ENCODE results near the gene MRM3.
"Not testable (repeated sequence)": the region's sequence is repeated elsewhere in the genome, so short reads cannot be mapped to it uniquely, and the experiment has no call there.

MRM3 gene

DNA sequence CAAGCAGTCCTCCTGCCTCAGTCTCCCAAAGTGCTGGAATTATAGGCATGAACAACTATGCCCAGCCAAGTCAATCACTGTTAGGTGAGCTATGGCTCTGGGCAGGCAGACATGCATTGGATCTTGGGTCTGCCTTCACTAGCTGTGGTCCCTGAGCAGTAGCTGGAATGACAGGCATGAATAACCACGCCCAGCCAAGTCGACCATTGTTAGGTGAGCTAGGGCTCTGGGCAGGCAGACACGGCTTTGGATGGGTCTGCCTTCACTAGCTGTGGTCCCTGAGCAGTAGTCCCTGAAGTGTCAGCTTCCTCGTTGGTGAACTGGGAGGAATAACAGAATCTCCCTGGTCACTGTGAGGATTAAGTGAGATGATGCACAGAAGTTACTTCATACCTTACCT is 6.4 kb downstream of the MRM3 start:
- Histone ChIP-seq H3K27me3 (ENCODE audit: insufficient read depth, poor library complexity, severe bottlenecking) (no peaks in the 10 kb centered on the region), H3K27ac (replicated peaks) (no peak overlapping the region), H3K4me3 (replicated peaks; ENCODE audit: insufficient read depth, low read length) (no peak overlapping the region)
- DNase-seq (ENCODE audit: low read depth in 1 of 2, low spot score in 1 of 2), result no peak
- TF ChIP-seq POLR2AphosphoS5 (IDR thresholded peaks at IDR 0.05; ENCODE audit: low read depth) (no peak), CTCF (IDR thresholded peaks at IDR 0.05; ENCODE audit: insufficient read depth, low read length) (no peak), GABPA (IDR thresholded peaks at IDR 0.05; ENCODE audit: low read depth) (no peak), SPI1 (IDR thresholded peaks at IDR 0.05; ENCODE audit: borderline replicate concordance, low read depth) (no peak)
- TF ChIP-seq, protein P1, sequence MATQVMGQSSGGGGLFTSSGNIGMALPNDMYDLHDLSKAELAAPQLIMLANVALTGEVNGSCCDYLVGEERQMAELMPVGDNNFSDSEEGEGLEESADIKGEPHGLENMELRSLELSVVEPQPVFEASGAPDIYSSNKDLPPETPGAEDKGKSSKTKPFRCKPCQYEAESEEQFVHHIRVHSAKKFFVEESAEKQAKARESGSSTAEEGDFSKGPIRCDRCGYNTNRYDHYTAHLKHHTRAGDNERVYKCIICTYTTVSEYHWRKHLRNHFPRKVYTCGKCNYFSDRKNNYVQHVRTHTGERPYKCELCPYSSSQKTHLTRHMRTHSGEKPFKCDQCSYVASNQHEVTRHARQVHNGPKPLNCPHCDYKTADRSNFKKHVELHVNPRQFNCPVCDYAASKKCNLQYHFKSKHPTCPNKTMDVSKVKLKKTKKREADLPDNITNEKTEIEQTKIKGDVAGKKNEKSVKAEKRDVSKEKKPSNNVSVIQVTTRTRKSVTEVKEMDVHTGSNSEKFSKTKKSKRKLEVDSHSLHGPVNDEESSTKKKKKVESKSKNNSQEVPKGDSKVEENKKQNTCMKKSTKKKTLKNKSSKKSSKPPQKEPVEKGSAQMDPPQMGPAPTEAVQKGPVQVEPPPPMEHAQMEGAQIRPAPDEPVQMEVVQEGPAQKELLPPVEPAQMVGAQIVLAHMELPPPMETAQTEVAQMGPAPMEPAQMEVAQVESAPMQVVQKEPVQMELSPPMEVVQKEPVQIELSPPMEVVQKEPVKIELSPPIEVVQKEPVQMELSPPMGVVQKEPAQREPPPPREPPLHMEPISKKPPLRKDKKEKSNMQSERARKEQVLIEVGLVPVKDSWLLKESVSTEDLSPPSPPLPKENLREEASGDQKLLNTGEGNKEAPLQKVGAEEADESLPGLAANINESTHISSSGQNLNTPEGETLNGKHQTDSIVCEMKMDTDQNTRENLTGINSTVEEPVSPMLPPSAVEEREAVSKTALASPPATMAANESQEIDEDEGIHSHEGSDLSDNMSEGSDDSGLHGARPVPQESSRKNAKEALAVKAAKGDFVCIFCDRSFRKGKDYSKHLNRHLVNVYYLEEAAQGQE (IDR thresholded peaks at IDR 0.05; ENCODE audit: insufficient replicate concordance, low read depth), result no peak

GRCh38 chr17:789160-789840 is 7.1 kb downstream of the MRM3 start:
- no peak overlapping the region for H3K4me3 ChIP-seq (replicated peaks; ENCODE audit: insufficient read depth, low read length)

GRCh38 chr17:789931-790873 is 8.0 kb downstream of the MRM3 start:
- H3K4me3 ChIP-seq (replicated peaks; ENCODE audit: insufficient read depth, low read length); DNase-seq (ENCODE audit: low read depth in 1 of 2, low spot score in 1 of 2); H3K27me3 ChIP-seq (ENCODE audit: insufficient read depth, poor library complexity, severe bottlenecking); H3K27ac ChIP-seq (replicated peaks): not testable (repeated sequence)

More at GRCh38 chr17:789160-789840, 7.1 kb downstream of the MRM3 start:
- no peak overlapping the region for H3K27ac ChIP-seq (replicated peaks)
- H3K27me3 ChIP-seq (ENCODE audit: insufficient read depth, poor library complexity, severe bottlenecking), result no peaks in the 10 kb centered on the region
- TF ChIP-seq SPI1 (IDR thresholded peaks at IDR 0.05; ENCODE audit: borderline replicate concordance, low read depth) (no peak), GABPA (IDR thresholded peaks at IDR 0.05; ENCODE audit: low read depth) (no peak), POLR2AphosphoS5 (IDR thresholded peaks at IDR 0.05; ENCODE audit: low read depth) (no peak), CTCF (IDR thresholded peaks at IDR 0.05; ENCODE audit: insufficient read depth, low read length) (no peak)
- TF ChIP-seq, protein P1 (IDR thresholded peaks at IDR 0.05; ENCODE audit: insufficient replicate concordance, low read depth), result no peak
- DNase-seq (ENCODE audit: low read depth in 1 of 2, low spot score in 1 of 2), result no peak

DNA sequence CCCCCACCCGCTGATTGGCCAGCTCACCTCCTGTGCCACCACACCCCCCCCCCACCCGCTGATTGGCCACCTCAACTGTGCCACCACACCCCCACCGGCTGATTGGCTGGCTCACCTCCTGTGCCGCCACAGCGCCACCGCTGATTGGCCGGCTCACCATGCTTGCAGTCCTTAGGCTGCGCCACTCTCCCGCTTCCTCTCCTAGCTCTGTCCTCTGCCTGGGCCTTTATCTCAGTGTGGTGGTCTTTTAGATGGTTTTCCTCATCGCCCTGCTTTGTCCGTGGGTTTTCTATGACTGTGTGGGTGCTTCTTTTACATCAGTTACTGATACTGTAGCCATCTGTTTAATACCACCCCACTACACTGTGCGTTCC is 8.7 kb downstream of the MRM3 start:
- DNase-seq (ENCODE audit: low read depth in 1 of 2, low spot score in 1 of 2); H3K27ac ChIP-seq (replicated peaks); H3K4me3 ChIP-seq (replicated peaks; ENCODE audit: insufficient read depth, low read length); H3K27me3 ChIP-seq (ENCODE audit: insufficient read depth, poor library complexity, severe bottlenecking): not testable (repeated sequence)
